ENCODE data around the gene GAS1. TPM values are rescaled to one million over a fixed set of nuclear protein-coding genes. Genes with fewer than 3 reads are reported as not detected.

GAS1 gene
- total RNA-seq, 4 donors from 2014 or later, result 4.8 to 36.2 (median 11.3) TPM

DNA sequence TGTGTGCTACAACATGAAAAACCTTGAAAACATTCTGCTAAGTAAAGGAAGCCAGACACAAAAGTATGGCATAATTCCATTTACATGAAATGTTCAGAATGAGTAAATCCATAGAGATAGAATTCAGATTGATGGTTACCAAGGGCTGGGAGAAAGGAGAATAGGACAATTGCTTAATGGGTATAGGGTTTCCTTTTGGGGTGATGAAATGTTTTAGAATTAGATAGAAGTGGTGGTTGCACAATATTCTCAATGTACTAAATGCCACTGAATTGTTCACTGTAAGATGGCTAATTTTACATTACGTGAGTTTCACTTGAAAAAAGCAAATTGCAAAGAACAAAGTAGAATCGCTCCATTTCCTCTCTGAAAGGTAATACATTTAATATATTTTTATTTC, 43.0 kb upstream of the GAS1 start:
- H3K9me3 ChIP-seq, result no peaks in the 10 kb centered on the region
- no peak overlapping the region for H3K4me3 ChIP-seq
- no peak overlapping the region for H3K27ac ChIP-seq
- intact Hi-C loops (cut with DNase I; ENCODE audit: low total_unique reads), result no loop called here
- TF ChIP-seq EP300 (IDR thresholded peaks at IDR 0.05; ENCODE audit: low read depth) (no peak), POLR2A (IDR thresholded peaks at IDR 0.05) (no peak), POLR2AphosphoS5 (IDR thresholded peaks at IDR 0.05) (no peak)
- TF ChIP-seq, protein P1, sequence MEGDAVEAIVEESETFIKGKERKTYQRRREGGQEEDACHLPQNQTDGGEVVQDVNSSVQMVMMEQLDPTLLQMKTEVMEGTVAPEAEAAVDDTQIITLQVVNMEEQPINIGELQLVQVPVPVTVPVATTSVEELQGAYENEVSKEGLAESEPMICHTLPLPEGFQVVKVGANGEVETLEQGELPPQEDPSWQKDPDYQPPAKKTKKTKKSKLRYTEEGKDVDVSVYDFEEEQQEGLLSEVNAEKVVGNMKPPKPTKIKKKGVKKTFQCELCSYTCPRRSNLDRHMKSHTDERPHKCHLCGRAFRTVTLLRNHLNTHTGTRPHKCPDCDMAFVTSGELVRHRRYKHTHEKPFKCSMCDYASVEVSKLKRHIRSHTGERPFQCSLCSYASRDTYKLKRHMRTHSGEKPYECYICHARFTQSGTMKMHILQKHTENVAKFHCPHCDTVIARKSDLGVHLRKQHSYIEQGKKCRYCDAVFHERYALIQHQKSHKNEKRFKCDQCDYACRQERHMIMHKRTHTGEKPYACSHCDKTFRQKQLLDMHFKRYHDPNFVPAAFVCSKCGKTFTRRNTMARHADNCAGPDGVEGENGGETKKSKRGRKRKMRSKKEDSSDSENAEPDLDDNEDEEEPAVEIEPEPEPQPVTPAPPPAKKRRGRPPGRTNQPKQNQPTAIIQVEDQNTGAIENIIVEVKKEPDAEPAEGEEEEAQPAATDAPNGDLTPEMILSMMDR (IDR thresholded peaks at IDR 0.05), result no peak
- no peak for DNase-seq
- H3K4me1 ChIP-seq, result no peaks in the 10 kb centered on the region
- in situ Hi-C loops (cut with MboI; ENCODE audit: low pct_ligation_motif_present in 1 of 4, low pct_unique_long_range_greater_than_20kb in 1 of 4, low sequenced_read_pairs in 3 of 4), result no loop called here
- whole genome bisulfite sequencing, 2 donors (ENCODE audit: low coverage in 1 of 2), result 84 to 87% methylated on average over 2 of the region's 2 CpGs
- no peaks in the 10 kb centered on the region for H3K27me3 ChIP-seq
- H3K36me3 ChIP-seq, result no peaks in the 10 kb centered on the region

DNA sequence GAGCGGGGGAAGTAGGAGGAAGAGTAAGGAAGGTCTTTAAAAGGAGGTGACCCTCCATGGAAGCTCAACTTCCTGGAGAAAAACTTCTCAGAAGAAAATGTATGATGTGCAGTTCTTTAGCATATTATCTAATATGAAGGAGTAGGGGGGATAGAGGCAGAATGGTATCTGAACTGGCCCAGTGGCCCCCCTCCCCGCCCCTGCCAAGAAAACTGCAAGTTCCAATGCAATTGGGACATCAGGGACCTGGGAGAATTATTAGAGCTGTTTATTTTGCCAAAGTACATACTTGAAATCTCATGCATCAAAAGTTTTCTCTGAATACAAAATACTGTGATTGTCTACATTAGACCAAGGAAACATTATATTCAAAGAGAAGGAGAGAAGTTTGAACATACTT, 40.6 kb upstream of the GAS1 start:
- 52 to 63% methylated on average over 2 of the region's 2 CpGs for WGBS, 2 donors (ENCODE audit: low coverage in 1 of 2)
- H3K4me1 ChIP-seq, result no peaks in the 10 kb centered on the region
- in situ Hi-C loops (cut with MboI; ENCODE audit: low pct_ligation_motif_present in 1 of 4, low pct_unique_long_range_greater_than_20kb in 1 of 4, low sequenced_read_pairs in 3 of 4), result no loop called here
- no peak overlapping the region for H3K27ac ChIP-seq
- H3K36me3 ChIP-seq, result no peaks in the 10 kb centered on the region
- no peaks in the 10 kb centered on the region for H3K9me3 ChIP-seq
- intact Hi-C loops (cut with DNase I; ENCODE audit: low total_unique reads), result no loop called here
- no peak for DNase-seq
- H3K27me3 ChIP-seq, result no peaks in the 10 kb centered on the region
- TF ChIP-seq, protein P1 (IDR thresholded peaks at IDR 0.05), result no peak
- no peak for TF ChIP-seq EP300 (IDR thresholded peaks at IDR 0.05; ENCODE audit: low read depth)
- TF ChIP-seq POLR2AphosphoS5 (IDR thresholded peaks at IDR 0.05), result no peak
- TF ChIP-seq POLR2A (IDR thresholded peaks at IDR 0.05), result no peak
- H3K4me3 ChIP-seq, result no peak overlapping the region

DNA sequence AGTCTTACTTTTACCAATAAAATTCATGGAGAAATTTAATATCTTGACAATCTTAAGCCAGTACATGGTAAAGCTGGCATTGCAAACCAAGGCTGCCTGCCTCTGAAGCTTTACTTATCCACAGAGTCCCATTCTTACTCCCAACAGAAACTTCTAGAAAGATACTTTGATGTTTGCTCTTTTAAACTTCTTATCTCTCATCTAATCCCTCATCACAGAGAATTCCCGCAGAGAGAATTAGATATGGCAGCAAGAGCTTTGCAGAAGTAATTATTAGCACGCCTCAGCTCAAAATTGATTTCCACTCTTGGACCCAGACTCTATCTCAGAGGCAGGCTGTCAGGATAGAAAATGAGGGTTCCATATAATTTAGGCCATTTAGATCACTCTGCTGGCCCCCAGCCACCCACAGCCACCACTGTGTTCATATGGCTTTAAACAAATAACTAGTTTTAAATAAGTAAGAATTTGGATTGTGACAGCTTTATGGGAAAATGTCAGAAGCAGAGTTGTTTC, 37.9 kb upstream of the GAS1 start:
- H3K27ac ChIP-seq, result no peak overlapping the region
- 64 to 86% methylated on average over 2 of the region's 2 CpGs for WGBS, 2 donors (ENCODE audit: low coverage in 1 of 2)
- DNase-seq, result no peak
- H3K36me3 ChIP-seq, result no peaks in the 10 kb centered on the region
- TF ChIP-seq, protein P1 (IDR thresholded peaks at IDR 0.05), result no peak
- TF ChIP-seq EP300 (IDR thresholded peaks at IDR 0.05; ENCODE audit: low read depth) (no peak), POLR2A (IDR thresholded peaks at IDR 0.05) (no peak), POLR2AphosphoS5 (IDR thresholded peaks at IDR 0.05) (no peak)
- H3K4me1 ChIP-seq, result no peaks in the 10 kb centered on the region
- in situ Hi-C loops (cut with MboI; ENCODE audit: low pct_ligation_motif_present in 1 of 4, low pct_unique_long_range_greater_than_20kb in 1 of 4, low sequenced_read_pairs in 3 of 4), result no loop called here
- H3K9me3 ChIP-seq, result no peaks in the 10 kb centered on the region
- no peaks in the 10 kb centered on the region for H3K27me3 ChIP-seq
- H3K4me3 ChIP-seq, result no peak overlapping the region
- intact Hi-C loops (cut with DNase I; ENCODE audit: low total_unique reads), result no loop called here

DNA sequence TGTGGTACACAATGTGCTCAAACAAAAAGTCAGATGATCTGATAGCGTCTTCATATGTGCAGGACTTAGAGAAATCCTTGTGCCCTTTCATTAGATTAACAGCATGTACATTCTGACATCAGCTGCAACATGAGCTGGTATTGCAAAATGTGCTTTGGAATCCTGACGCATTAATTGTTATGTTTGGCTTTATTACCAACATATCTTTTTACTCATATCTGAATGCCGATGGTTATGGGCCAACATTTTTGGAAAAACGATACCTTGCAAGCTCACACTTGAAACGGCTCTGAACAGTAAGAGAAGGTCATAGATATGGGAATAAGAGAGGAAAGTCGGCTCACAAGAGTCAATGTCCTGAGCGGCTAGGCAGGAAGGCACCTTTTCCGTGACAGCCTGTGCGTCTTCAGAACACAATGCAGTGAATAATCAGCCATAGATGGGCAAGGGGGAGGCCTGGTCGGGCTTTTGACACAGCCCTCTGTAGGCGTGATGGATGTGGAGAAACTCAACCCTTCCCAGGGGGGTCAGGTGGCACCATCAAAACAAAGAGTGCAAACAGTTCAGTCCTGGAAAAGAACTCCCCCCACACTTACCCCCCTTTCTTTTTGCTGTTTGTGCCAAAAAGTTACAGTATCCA, 36.4 kb upstream of the GAS1 start:
- Histone ChIP-seq H3K4me3 (no peak overlapping the region), H3K27me3 (no peaks in the 10 kb centered on the region), H3K36me3 (no peaks in the 10 kb centered on the region), H3K27ac (no peak overlapping the region), H3K9me3 (no peaks in the 10 kb centered on the region), H3K4me1 (no peaks in the 10 kb centered on the region)
- DNase-seq, result no peak
- intact Hi-C loops (cut with DNase I; ENCODE audit: low total_unique reads), result no loop called here
- in situ Hi-C loops (cut with MboI; ENCODE audit: low pct_ligation_motif_present in 1 of 4, low pct_unique_long_range_greater_than_20kb in 1 of 4, low sequenced_read_pairs in 3 of 4), result no loop called here
- TF ChIP-seq POLR2AphosphoS5 (IDR thresholded peaks at IDR 0.05) (no peak), EP300 (IDR thresholded peaks at IDR 0.05; ENCODE audit: low read depth) (no peak), POLR2A (IDR thresholded peaks at IDR 0.05) (no peak)
- TF ChIP-seq, protein P1 (IDR thresholded peaks at IDR 0.05), result no peak
- 57 to 75% methylated on average over 8 to 11 of the region's 11 CpGs for WGBS, 2 donors (ENCODE audit: low coverage in 1 of 2)

All from transverse colon (tissue), 4 donors.